ENCODE results near the gene SARNP.

DNA sequence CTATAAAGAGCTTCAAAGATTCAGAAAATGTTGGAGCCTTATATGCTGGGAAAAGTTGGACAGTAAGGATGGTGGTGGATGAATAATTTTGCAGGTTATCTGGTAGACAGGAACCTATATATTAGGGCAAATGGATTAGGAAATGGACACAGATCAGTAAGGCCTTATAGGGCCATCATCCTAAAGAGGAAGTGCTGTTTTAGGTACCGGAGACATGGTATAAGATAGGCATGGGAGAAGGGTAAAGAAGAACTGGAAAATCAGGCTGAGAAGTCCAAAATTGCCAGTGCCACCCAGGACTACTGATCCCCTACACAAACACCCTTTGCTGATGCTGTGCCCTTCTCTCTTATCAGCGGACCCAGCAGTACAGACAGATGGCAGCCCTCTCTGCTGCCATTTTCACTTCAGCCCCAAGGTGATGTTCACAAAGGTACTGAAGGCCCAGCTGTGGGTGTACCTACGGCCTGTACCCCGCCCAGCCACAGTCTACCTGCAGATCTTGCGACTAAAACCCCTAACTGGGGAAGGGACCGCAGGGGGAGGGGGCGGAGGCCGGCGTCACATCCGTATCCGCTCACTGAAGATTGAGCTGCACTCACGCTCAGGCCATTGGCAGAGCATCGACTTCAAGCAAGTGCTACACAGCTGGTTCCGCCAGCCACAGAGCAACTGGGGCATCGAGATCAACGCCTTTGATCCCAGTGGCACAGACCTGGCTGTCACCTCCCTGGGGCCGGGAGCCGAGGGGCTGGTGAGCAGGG, 69.1 kb downstream of the SARNP start:
- no peak for TF ChIP-seq CTCF (IDR thresholded peaks at IDR 0.05; ENCODE audit: poor library complexity)
- TF ChIP-seq EZH2phosphoT487 (IDR thresholded peaks at IDR 0.05; ENCODE audit: low read depth, severe bottlenecking, unreplicated experiment): no peak
- TF ChIP-seq EZH2 (IDR thresholded peaks at IDR 0.05; ENCODE audit: borderline replicate concordance): no peak

Data from hepatocyte (in vitro differentiated cells).